ENCODE data around the gene GLRX. TPM values are rescaled to one million over a fixed set of nuclear protein-coding genes. Genes with fewer than 3 reads are reported as not detected.

GLRX gene
- polyA plus RNA-seq, 1 of the 3 experiments (the other 2 are of a cell fraction) = 40.0 TPM

DNA sequence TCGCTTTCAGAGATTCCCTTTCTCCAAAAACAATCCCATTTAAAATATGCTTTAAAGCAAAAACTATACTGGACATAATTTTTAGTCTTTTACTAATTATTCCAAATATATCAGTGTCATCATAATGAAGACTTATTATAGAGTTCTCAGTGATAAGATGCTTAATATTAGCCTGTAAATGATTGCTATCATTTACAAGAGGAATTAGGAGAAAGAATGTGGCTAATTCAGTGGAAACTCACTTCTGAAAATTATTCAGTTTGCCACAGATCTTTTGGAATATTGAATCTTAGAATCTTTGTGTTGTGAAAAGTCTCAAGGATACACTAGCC is 24.7 kb upstream of the GLRX start:
- ChIA-PET POLR2A (no interaction called here), CTCF (interaction anchor here (0.8 to 15.2 kb wide), 24 partner anchors 9 to 491 kb away, joined by 3 to 170 read pairs (median 5); partner anchors contain the start of gene RFESD)
- TF ChIP-seq TCF12 (IDR thresholded peaks at IDR 0.05) (no peak), RFX5 (IDR thresholded peaks at IDR 0.05; ENCODE audit: low read length) (no peak), NFIC (IDR thresholded peaks at IDR 0.05; ENCODE audit: borderline replicate concordance) (no peak), ELF1 (IDR thresholded peaks at IDR 0.05) (no peak), SIN3A (IDR thresholded peaks at IDR 0.05; ENCODE audit: borderline replicate concordance, low read depth, low read length) (no peak), RCOR1 (IDR thresholded peaks at IDR 0.05; ENCODE audit: low read length) (no peak), JUND (IDR thresholded peaks at IDR 0.05) (no peak), TAF1 (IDR thresholded peaks at IDR 0.05; ENCODE audit: borderline replicate concordance, low read depth, low read length) (no peak), POLR2AphosphoS5 (IDR thresholded peaks at IDR 0.05; ENCODE audit: low read depth, low read length) (no peak), FOXM1 (IDR thresholded peaks at IDR 0.05; ENCODE audit: low read depth) (no peak), MEF2A (IDR thresholded peaks at IDR 0.05; ENCODE audit: borderline replicate concordance, low read depth) (no peak), CHD2 (IDR thresholded peaks at IDR 0.05; ENCODE audit: low read length, partially characterized antibody) (no peak), EZH2phosphoT487 (IDR thresholded peaks at IDR 0.05; ENCODE audit: borderline replicate concordance, low read depth) (no peak), SMC3 (IDR thresholded peaks at IDR 0.05; ENCODE audit: low read depth, low read length) (no peak)
- TF ChIP-seq, protein P1, sequence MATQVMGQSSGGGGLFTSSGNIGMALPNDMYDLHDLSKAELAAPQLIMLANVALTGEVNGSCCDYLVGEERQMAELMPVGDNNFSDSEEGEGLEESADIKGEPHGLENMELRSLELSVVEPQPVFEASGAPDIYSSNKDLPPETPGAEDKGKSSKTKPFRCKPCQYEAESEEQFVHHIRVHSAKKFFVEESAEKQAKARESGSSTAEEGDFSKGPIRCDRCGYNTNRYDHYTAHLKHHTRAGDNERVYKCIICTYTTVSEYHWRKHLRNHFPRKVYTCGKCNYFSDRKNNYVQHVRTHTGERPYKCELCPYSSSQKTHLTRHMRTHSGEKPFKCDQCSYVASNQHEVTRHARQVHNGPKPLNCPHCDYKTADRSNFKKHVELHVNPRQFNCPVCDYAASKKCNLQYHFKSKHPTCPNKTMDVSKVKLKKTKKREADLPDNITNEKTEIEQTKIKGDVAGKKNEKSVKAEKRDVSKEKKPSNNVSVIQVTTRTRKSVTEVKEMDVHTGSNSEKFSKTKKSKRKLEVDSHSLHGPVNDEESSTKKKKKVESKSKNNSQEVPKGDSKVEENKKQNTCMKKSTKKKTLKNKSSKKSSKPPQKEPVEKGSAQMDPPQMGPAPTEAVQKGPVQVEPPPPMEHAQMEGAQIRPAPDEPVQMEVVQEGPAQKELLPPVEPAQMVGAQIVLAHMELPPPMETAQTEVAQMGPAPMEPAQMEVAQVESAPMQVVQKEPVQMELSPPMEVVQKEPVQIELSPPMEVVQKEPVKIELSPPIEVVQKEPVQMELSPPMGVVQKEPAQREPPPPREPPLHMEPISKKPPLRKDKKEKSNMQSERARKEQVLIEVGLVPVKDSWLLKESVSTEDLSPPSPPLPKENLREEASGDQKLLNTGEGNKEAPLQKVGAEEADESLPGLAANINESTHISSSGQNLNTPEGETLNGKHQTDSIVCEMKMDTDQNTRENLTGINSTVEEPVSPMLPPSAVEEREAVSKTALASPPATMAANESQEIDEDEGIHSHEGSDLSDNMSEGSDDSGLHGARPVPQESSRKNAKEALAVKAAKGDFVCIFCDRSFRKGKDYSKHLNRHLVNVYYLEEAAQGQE (IDR thresholded peaks at IDR 0.05; ENCODE audit: low read depth, low read length) = no peak
- TF ChIP-seq, protein P2, sequence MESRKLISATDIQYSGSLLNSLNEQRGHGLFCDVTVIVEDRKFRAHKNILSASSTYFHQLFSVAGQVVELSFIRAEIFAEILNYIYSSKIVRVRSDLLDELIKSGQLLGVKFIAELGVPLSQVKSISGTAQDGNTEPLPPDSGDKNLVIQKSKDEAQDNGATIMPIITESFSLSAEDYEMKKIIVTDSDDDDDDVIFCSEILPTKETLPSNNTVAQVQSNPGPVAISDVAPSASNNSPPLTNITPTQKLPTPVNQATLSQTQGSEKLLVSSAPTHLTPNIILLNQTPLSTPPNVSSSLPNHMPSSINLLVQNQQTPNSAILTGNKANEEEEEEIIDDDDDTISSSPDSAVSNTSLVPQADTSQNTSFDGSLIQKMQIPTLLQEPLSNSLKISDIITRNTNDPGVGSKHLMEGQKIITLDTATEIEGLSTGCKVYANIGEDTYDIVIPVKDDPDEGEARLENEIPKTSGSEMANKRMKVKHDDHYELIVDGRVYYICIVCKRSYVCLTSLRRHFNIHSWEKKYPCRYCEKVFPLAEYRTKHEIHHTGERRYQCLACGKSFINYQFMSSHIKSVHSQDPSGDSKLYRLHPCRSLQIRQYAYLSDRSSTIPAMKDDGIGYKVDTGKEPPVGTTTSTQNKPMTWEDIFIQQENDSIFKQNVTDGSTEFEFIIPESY (IDR thresholded peaks at IDR 0.05; ENCODE audit: borderline replicate concordance, low read depth) = no peak
- TF ChIP-seq, protein P3, sequence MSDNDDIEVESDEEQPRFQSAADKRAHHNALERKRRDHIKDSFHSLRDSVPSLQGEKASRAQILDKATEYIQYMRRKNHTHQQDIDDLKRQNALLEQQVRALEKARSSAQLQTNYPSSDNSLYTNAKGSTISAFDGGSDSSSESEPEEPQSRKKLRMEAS (IDR thresholded peaks at IDR 0.05; ENCODE audit: low read depth) = no peak
- TF ChIP-seq, protein P4, sequence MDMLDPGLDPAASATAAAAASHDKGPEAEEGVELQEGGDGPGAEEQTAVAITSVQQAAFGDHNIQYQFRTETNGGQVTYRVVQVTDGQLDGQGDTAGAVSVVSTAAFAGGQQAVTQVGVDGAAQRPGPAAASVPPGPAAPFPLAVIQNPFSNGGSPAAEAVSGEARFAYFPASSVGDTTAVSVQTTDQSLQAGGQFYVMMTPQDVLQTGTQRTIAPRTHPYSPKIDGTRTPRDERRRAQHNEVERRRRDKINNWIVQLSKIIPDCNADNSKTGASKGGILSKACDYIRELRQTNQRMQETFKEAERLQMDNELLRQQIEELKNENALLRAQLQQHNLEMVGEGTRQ (IDR thresholded peaks at IDR 0.05; ENCODE audit: borderline replicate concordance, low read depth, low read length) = no peak
- TF ChIP-seq, protein P5, sequence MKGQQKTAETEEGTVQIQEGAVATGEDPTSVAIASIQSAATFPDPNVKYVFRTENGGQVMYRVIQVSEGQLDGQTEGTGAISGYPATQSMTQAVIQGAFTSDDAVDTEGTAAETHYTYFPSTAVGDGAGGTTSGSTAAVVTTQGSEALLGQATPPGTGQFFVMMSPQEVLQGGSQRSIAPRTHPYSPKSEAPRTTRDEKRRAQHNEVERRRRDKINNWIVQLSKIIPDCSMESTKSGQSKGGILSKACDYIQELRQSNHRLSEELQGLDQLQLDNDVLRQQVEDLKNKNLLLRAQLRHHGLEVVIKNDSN (IDR thresholded peaks at IDR 0.05; ENCODE audit: borderline replicate concordance, low read depth) = no peak
- TF ChIP-seq, protein P6, sequence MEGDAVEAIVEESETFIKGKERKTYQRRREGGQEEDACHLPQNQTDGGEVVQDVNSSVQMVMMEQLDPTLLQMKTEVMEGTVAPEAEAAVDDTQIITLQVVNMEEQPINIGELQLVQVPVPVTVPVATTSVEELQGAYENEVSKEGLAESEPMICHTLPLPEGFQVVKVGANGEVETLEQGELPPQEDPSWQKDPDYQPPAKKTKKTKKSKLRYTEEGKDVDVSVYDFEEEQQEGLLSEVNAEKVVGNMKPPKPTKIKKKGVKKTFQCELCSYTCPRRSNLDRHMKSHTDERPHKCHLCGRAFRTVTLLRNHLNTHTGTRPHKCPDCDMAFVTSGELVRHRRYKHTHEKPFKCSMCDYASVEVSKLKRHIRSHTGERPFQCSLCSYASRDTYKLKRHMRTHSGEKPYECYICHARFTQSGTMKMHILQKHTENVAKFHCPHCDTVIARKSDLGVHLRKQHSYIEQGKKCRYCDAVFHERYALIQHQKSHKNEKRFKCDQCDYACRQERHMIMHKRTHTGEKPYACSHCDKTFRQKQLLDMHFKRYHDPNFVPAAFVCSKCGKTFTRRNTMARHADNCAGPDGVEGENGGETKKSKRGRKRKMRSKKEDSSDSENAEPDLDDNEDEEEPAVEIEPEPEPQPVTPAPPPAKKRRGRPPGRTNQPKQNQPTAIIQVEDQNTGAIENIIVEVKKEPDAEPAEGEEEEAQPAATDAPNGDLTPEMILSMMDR (IDR thresholded peaks at IDR 0.05) = no peak
- Histone ChIP-seq H3K9ac (no peak overlapping the region), H3K36me3 (replicated peaks in 1 of 2; ENCODE audit: control insufficient read depth in 1 of 2, insufficient read depth in 2 of 2, low read length in 1 of 2) (no peaks in the 10 kb centered on the region), H3K27ac (ENCODE audit: low read depth in 2 of 2, low read length in 1 of 2) (no peak overlapping the region), H3K4me2 (no peak overlapping the region), H3K4me1 (ENCODE audit: control insufficient read depth in 1 of 2, insufficient read depth in 2 of 2, low read depth in 1 of 2, low read length in 1 of 2) (peaks cover 3 to 7% of the 10 kb centered on the region in 2 experiments; a peak in 2 of 4 replicates), H2AFZ (ENCODE audit: low read depth) (no peak overlapping the region), H3K4me3 (ENCODE audit: low read depth in 2 of 2, low read length in 1 of 2) (no peak overlapping the region; a peak in 1 of 4 replicates), H3K9me2 (no peaks in the 10 kb centered on the region), H3K27me3 (ENCODE audit: insufficient read depth) (no peaks in the 10 kb centered on the region), H4K20me1 (ENCODE audit: insufficient read depth) (no peaks in the 10 kb centered on the region), H3K9me3 (no peaks in the 10 kb centered on the region), H3F3A (replicated peaks; ENCODE audit: insufficient read depth) (no peaks in the 10 kb centered on the region), H3K79me2 (ENCODE audit: insufficient read depth) (no peaks in the 10 kb centered on the region)
- 7% methylated on average over 1 of the region's 1 CpG for WGBS (ENCODE audit: low lambda C conversion rate)
- no peak for DNase-seq

Data from SK-N-SH (cell line).